Measurements from ENCODE around the gene CCL16.
"Not testable (repeated sequence)": the region's sequence is repeated elsewhere in the genome, so short reads cannot be mapped to it uniquely, and the experiment has no call there.

The CCL16 gene, protein sequence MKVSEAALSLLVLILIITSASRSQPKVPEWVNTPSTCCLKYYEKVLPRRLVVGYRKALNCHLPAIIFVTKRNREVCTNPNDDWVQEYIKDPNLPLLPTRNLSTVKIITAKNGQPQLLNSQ

GRCh38 chr17:35981246-35981645, at the start of gene CCL16:
TSS of gene CCL16 (minus strand) at chr17:35981497. CDS start at chr17:35981420, 77 bp downstream.
- Histone ChIP-seq H3K4me3 (ENCODE audit: insufficient read length, low read depth) (no peak within 1 kb of the TSS), H3K4me1 (ENCODE audit: insufficient read depth, insufficient read length) (no peaks in the 10 kb centered on the region), H3K27me3 (ENCODE audit: insufficient read depth, insufficient read length) (no peaks in the 10 kb centered on the region), H3K9me3 (ENCODE audit: insufficient read depth, low read length) (no peaks in the 10 kb centered on the region), H3K36me3 (ENCODE audit: insufficient read depth, insufficient read length, low read length) (no peaks in the 10 kb centered on the region), H3K9ac (ENCODE audit: insufficient read length, low read depth) (no peak within 1 kb of the TSS)
- TF ChIP-seq ZNF274 (IDR thresholded peaks at IDR 0.05; ENCODE audit: low read depth, low read length): no peak
- TF ChIP-seq SUZ12 (IDR thresholded peaks at IDR 0.05; ENCODE audit: extremely low read depth, insufficient read depth, insufficient read length): no peak
- TF ChIP-seq YY1 (IDR thresholded peaks at IDR 0.05; ENCODE audit: insufficient read depth, insufficient read length): no peak
- DNase-seq (ENCODE audit: low read depth, low spot score): no peak

DNA sequence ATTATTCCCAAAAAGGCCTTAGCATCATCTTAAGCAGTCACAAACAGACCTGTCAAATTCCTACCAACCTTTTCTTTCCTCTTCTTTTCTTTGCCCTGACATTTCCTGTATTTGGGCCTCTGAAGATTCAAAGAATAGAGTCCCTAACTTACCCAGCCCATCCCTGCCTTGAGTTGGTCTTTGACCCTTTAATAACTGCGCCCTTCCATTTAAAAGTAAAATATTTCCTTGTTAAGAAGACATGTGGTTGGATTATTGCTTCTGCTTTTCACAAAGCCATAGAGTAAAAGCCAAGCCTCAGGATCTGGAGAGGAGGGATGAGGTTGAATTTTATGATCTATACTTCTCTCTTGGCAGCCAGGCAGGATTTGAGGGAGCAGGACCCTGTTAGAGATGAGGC, 49.7 kb upstream of the CCL16 start:
- no peaks in the 10 kb centered on the region for H3K36me3 ChIP-seq (ENCODE audit: insufficient read depth, insufficient read length, low read length)
- no peaks in the 10 kb centered on the region for H3K27me3 ChIP-seq (ENCODE audit: insufficient read depth, insufficient read length)
- no peaks in the 10 kb centered on the region for H3K9me3 ChIP-seq (ENCODE audit: insufficient read depth, low read length)
- no peak overlapping the region for H3K9ac ChIP-seq (ENCODE audit: insufficient read length, low read depth)
- no peak for DNase-seq (ENCODE audit: low read depth, low spot score)
- no peak overlapping the region for H3K4me3 ChIP-seq (ENCODE audit: insufficient read length, low read depth)
- no peaks in the 10 kb centered on the region for H3K4me1 ChIP-seq (ENCODE audit: insufficient read depth, insufficient read length)
- TF ChIP-seq SUZ12 (IDR thresholded peaks at IDR 0.05; ENCODE audit: extremely low read depth, insufficient read depth, insufficient read length) (no peak), ZNF274 (IDR thresholded peaks at IDR 0.05; ENCODE audit: low read depth, low read length) (no peak), YY1 (IDR thresholded peaks at IDR 0.05; ENCODE audit: insufficient read depth, insufficient read length) (no peak)

- H3K27me3 ChIP-seq (ENCODE audit: insufficient read depth, insufficient read length): no peaks in the 10 kb centered on the region
- no peaks in the 10 kb centered on the region for H3K4me1 ChIP-seq (ENCODE audit: insufficient read depth, insufficient read length)
These were observed 46.5 kb upstream of the CCL16 start for GRCh38 chr17:36027761-36028160.

GRCh38 chr17:36024106-36024869, 43.0 kb upstream of the CCL16 start:
- no peaks in the 10 kb centered on the region for H3K36me3 ChIP-seq (ENCODE audit: insufficient read depth, insufficient read length, low read length)
- TF ChIP-seq ZNF274 (IDR thresholded peaks at IDR 0.05; ENCODE audit: low read depth, low read length) (no peak), YY1 (IDR thresholded peaks at IDR 0.05; ENCODE audit: insufficient read depth, insufficient read length) (no peak), SUZ12 (IDR thresholded peaks at IDR 0.05; ENCODE audit: extremely low read depth, insufficient read depth, insufficient read length) (no peak)
- H3K4me3 ChIP-seq (ENCODE audit: insufficient read length, low read depth): no peak overlapping the region
- H3K27me3 ChIP-seq (ENCODE audit: insufficient read depth, insufficient read length): no peaks in the 10 kb centered on the region
- no peaks in the 10 kb centered on the region; the same call in 1 of the 2 replicates for H3K9me3 ChIP-seq (ENCODE audit: insufficient read depth, low read length)
- no peaks in the 10 kb centered on the region for H3K4me1 ChIP-seq (ENCODE audit: insufficient read depth, insufficient read length)
- no peak overlapping the region for H3K9ac ChIP-seq (ENCODE audit: insufficient read length, low read depth)
- no peak for DNase-seq (ENCODE audit: low read depth, low spot score)

More at GRCh38 chr17:36027761-36028160, 46.5 kb upstream of the CCL16 start:
- no peaks in the 10 kb centered on the region for H3K36me3 ChIP-seq (ENCODE audit: insufficient read depth, insufficient read length, low read length)
- no peak overlapping the region for H3K4me3 ChIP-seq (ENCODE audit: insufficient read length, low read depth)
- no peak for DNase-seq (ENCODE audit: low read depth, low spot score)
- no peak for TF ChIP-seq ZNF274 (IDR thresholded peaks at IDR 0.05; ENCODE audit: low read depth, low read length)
- TF ChIP-seq YY1 (IDR thresholded peaks at IDR 0.05; ENCODE audit: insufficient read depth, insufficient read length): no peak
- TF ChIP-seq SUZ12 (IDR thresholded peaks at IDR 0.05; ENCODE audit: extremely low read depth, insufficient read depth, insufficient read length): no peak
- no peaks in the 10 kb centered on the region; the same call in 1 of the 2 replicates for H3K9me3 ChIP-seq (ENCODE audit: insufficient read depth, low read length)
- no peak overlapping the region for H3K9ac ChIP-seq (ENCODE audit: insufficient read length, low read depth)

- Histone ChIP-seq H3K4me1 (ENCODE audit: insufficient read depth, insufficient read length) (no peaks in the 10 kb centered on the region), H3K36me3 (ENCODE audit: insufficient read depth, insufficient read length, low read length) (no peaks in the 10 kb centered on the region), H3K27me3 (ENCODE audit: insufficient read depth, insufficient read length) (no peaks in the 10 kb centered on the region), H3K4me3 (ENCODE audit: insufficient read length, low read depth) (no peak overlapping the region), H3K9me3 (ENCODE audit: insufficient read depth, low read length) (no peaks in the 10 kb centered on the region; the same call in 1 of the 2 replicates), H3K9ac (ENCODE audit: insufficient read length, low read depth) (no peak overlapping the region)
- no peak for TF ChIP-seq ZNF274 (IDR thresholded peaks at IDR 0.05; ENCODE audit: low read depth, low read length)
- no peak for TF ChIP-seq YY1 (IDR thresholded peaks at IDR 0.05; ENCODE audit: insufficient read depth, insufficient read length)
- no peak for TF ChIP-seq SUZ12 (IDR thresholded peaks at IDR 0.05; ENCODE audit: extremely low read depth, insufficient read depth, insufficient read length)
- DNase-seq (ENCODE audit: low read depth, low spot score): no peak
These were observed 38.1 kb upstream of the CCL16 start for GRCh38 chr17:36019423-36019822.

- no peak within 1 kb of the TSS for H3K4me3 ChIP-seq (ENCODE audit: insufficient read length, low read depth)
- H3K27me3 ChIP-seq (ENCODE audit: insufficient read depth, insufficient read length): no peaks in the 10 kb centered on the region
- DNase-seq (ENCODE audit: low read depth, low spot score): no peak
- no peaks in the 10 kb centered on the region for H3K4me1 ChIP-seq (ENCODE audit: insufficient read depth, insufficient read length)
- no peak for TF ChIP-seq YY1 (IDR thresholded peaks at IDR 0.05; ENCODE audit: insufficient read depth, insufficient read length)
- H3K9me3 ChIP-seq (ENCODE audit: insufficient read depth, low read length): no peaks in the 10 kb centered on the region
- H3K36me3 ChIP-seq (ENCODE audit: insufficient read depth, insufficient read length, low read length): no peaks in the 10 kb centered on the region
- H3K9ac ChIP-seq (ENCODE audit: insufficient read length, low read depth): no peak within 1 kb of the TSS
These were observed 36.5 kb upstream of the CCL16 start, which contains the start of gene CCL23 for GRCh38 chr17:36017799-36018198. TSS of gene CCL23 (minus strand) at chr17:36017972. CDS start at chr17:36017897, 75 bp downstream.

DNA sequence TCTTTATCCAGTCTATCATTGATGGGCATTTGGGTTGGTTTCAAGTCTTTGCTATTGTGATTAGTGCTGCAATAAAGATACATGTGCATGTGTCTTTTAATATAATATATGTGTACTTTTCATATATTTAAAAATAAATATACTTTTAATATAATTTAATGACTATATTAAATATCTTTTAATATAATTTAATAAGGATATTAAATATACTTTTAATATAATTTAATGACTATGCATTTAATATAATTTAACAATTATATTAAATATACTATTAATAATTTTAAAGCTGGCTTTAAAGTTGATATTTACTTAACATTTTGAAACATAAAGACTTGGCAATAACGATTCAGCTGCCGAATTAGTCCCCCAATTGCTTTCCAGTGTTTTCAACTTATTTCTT, 35.3 kb upstream of the CCL16 start:
- Histone ChIP-seq H3K27me3 (ENCODE audit: insufficient read depth, insufficient read length) (no peaks in the 10 kb centered on the region), H3K9me3 (ENCODE audit: insufficient read depth, low read length) (0 out of 2 replicates have a peak, but pooled peaks cover 6% of the 10 kb centered on the region), H3K4me1 (ENCODE audit: insufficient read depth, insufficient read length) (no peaks in the 10 kb centered on the region), H3K9ac (ENCODE audit: insufficient read length, low read depth) (no peak overlapping the region), H3K36me3 (ENCODE audit: insufficient read depth, insufficient read length, low read length) (no peaks in the 10 kb centered on the region), H3K4me3 (ENCODE audit: insufficient read length, low read depth) (no peak overlapping the region)
- TF ChIP-seq SUZ12 (IDR thresholded peaks at IDR 0.05; ENCODE audit: extremely low read depth, insufficient read depth, insufficient read length): no peak
- TF ChIP-seq ZNF274 (IDR thresholded peaks at IDR 0.05; ENCODE audit: low read depth, low read length): no peak
- TF ChIP-seq YY1 (IDR thresholded peaks at IDR 0.05; ENCODE audit: insufficient read depth, insufficient read length): no peak
- no peak for DNase-seq (ENCODE audit: low read depth, low spot score)

GRCh38 chr17:36015895-36016294, 34.6 kb upstream of the CCL16 start:
- not testable (repeated sequence) for DNase-seq (ENCODE audit: low read depth, low spot score); H3K9me3 ChIP-seq (ENCODE audit: insufficient read depth, low read length); H3K4me3 ChIP-seq (ENCODE audit: insufficient read length, low read depth); H3K27me3 ChIP-seq (ENCODE audit: insufficient read depth, insufficient read length); H3K9ac ChIP-seq (ENCODE audit: insufficient read length, low read depth); H3K4me1 ChIP-seq (ENCODE audit: insufficient read depth, insufficient read length); H3K36me3 ChIP-seq (ENCODE audit: insufficient read depth, insufficient read length, low read length)
